Lung (tissue), 4 donors: ENCODE measurements around the gene CFHR3. TPM values are rescaled to one million over a fixed set of nuclear protein-coding genes. Genes with fewer than 3 reads are reported as not detected.

Experiments
- polyA plus RNA-seq, 2 donors: library from polyadenylated mRNA; stranded (reverse); fragments of 200-250 nt; gene quantifications; one replicate each; pipeline ENCODE4 v1.2.1, GENCODE V29; 2013
- total RNA-seq, 2 donors: library from RNA; depleted of rRNA in 1 of 2; stranded (reverse); fragments of >200 nt in 1 of 2; gene quantifications; one replicate each; pipeline ENCODE4 v1.2.1, GENCODE V29; 2014 to 2021
- donor health status: Bipolar disorder and iron deficiency.
- donor health status: healthy.
- donor health status: DM: yes; HTN: yes; CAD: no.

CFHR3 gene
- total and polyA plus RNA-seq, 4 donors = 0.03 to 1.5 (median 0.26) TPM

Other genes starting within 250 kb of the CFHR3 start
- 10 to 100 TPM in 1 of 2 donors, 1 to 10 TPM in 1; 3.0 to 18.7 TPM for gene KCNT2, start 166.4 kb upstream of the CFHR3 start, total RNA-seq
- 1 to 10 TPM in 1 of 2 donors, under 1 TPM in 1; 0.84 to 1.0 TPM for gene KCNT2, start 166.4 kb upstream of the CFHR3 start, polyA plus RNA-seq
- 100 to 1,000 TPM in 1 of 2 donors, 10 to 100 TPM in 1; 80.7 to 185 TPM for gene CFH, start 122.8 kb upstream of the CFHR3 start, total RNA-seq
- gene CFH, start 122.8 kb upstream of the CFHR3 start, polyA plus RNA-seq = 10 to 100 TPM; 26.8 to 44.7 TPM
- gene CFHR1, start 44.9 kb downstream of the CFHR3 start, total RNA-seq = under 1 TPM; 0.21 to 0.82 TPM
- under 1 TPM in 1 of 2 donors, not detected in 1; 0.39 TPM for gene CFHR1, start 44.9 kb downstream of the CFHR3 start, polyA plus RNA-seq
- not detected for gene CFHR4, start 113.2 kb downstream of the CFHR3 start, total RNA-seq
- gene CFHR4, start 113.2 kb downstream of the CFHR3 start, polyA plus RNA-seq = not detected
- under 1 TPM in 1 of 2 donors, not detected in 1; 0.28 TPM for gene CFHR2, start 168.9 kb downstream of the CFHR3 start, total RNA-seq
- not detected for gene CFHR2, start 168.9 kb downstream of the CFHR3 start, polyA plus RNA-seq
- not detected for gene CFHR5, start 202.7 kb downstream of the CFHR3 start, total RNA-seq
- gene CFHR5, start 202.7 kb downstream of the CFHR3 start, polyA plus RNA-seq = not detected